PC-9 (cell line): ENCODE measurements around the gene SYK.

Experiments
- EZH2 ChIP-seq: fragments of 200-600 bp; sonication (generic); IDR thresholded peaks from 2 replicates; pipeline ENCODE4 v1.8.0; 2017; ENCODE audit warnings: antibody characterized with exemption, low read depth
- TF ChIP-seq, protein P1 (sequence below): fragments of 200-600 bp; sonication (generic); conservative IDR thresholded peaks from 2 replicates; pipeline ENCODE4 v1.6.1; 2017; ENCODE audit warnings: mixed run types, antibody characterized with exemption, mild to moderate bottlenecking, moderate library complexity

DNA sequence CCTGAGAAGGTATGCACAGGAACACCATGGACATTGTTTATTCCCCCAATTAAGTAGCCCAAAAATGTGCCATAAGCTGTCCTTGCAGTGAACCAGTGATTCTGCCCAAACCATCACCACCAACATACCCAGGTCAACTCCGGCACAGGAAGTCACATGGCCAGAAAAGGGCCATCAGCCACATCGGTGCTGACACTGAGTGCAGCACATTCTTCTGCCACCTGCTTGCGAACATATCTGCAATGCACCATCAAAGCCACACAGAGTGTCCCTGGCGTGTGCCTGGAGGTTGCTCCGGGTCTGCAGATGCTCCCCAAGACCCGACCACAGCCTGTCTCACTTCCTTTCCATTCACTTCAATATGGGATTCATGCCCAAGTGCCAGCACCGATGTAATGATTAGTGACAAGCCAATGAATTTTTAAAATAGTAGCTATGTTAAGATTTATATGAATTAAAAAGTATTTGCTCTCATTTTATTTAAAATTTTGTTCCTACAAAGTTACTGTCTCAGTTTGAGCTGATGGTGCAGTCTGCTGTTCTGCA is 37.6 kb downstream of the SYK start:
- TF ChIP-seq, protein P1, sequence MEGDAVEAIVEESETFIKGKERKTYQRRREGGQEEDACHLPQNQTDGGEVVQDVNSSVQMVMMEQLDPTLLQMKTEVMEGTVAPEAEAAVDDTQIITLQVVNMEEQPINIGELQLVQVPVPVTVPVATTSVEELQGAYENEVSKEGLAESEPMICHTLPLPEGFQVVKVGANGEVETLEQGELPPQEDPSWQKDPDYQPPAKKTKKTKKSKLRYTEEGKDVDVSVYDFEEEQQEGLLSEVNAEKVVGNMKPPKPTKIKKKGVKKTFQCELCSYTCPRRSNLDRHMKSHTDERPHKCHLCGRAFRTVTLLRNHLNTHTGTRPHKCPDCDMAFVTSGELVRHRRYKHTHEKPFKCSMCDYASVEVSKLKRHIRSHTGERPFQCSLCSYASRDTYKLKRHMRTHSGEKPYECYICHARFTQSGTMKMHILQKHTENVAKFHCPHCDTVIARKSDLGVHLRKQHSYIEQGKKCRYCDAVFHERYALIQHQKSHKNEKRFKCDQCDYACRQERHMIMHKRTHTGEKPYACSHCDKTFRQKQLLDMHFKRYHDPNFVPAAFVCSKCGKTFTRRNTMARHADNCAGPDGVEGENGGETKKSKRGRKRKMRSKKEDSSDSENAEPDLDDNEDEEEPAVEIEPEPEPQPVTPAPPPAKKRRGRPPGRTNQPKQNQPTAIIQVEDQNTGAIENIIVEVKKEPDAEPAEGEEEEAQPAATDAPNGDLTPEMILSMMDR = no peak
- TF ChIP-seq EZH2 = no peak
